GM23338 (cell line): ENCODE results near the gene RFXAP. TPM values are rescaled to one million over a fixed set of nuclear protein-coding genes. Genes with fewer than 3 reads are reported as not detected.

Experiments used
- ATAC-seq: fragments of 200-7000 bp; cut with Tn5 transposase; 3 replicates; pipeline ENCODE4 v1.9.1; 2020
- DNase-seq: peaks from one replicate; pipeline ENCODE4 v3.0.0-alpha.2; 2015; ENCODE audit warnings: low spot score
- H2AFZ ChIP-seq: fragments of 200-600 bp; sonication (generic); 2 replicates; pipeline ENCODE4 v1.8.0; 2016; ENCODE audit warnings: antibody characterized with exemption, mild to moderate bottlenecking, moderate library complexity
- H3F3A ChIP-seq: fragments of 200-600 bp; sonication (generic); replicated peaks from 2 replicates; pipeline ENCODE4 v1.8.0; 2017; ENCODE audit warnings: antibody characterized with exemption, mixed run types, low read depth
- H3K27ac ChIP-seq: fragments of 200-600 bp; sonication (generic); 2 replicates; pipeline ENCODE4 v1.6.1; 2016; ENCODE audit warnings: low read depth
- H3K27me3 ChIP-seq: fragments of 200-600 bp; sonication (generic); 2 replicates; pipeline ENCODE4 v1.8.0; 2016; ENCODE audit warnings: mild to moderate bottlenecking, mixed run types, moderate library complexity; ENCODE audit not compliant: insufficient read depth
- H3K36me3 ChIP-seq: fragments of 200-600 bp; sonication (generic); 2 replicates; pipeline ENCODE4 v1.8.0; 2016; ENCODE audit warnings: mild to moderate bottlenecking; ENCODE audit not compliant: insufficient read depth
- H3K4me1 ChIP-seq: fragments of 200-600 bp; sonication (generic); 2 replicates; pipeline ENCODE4 v1.8.0; 2016; ENCODE audit warnings: mild to moderate bottlenecking, moderate library complexity; ENCODE audit not compliant: insufficient read depth
- H3K4me2 ChIP-seq: fragments of 200-600 bp; sonication (generic); 2 replicates; pipeline ENCODE4 v1.7.1; 2017; ENCODE audit warnings: mixed run types
- H3K4me3 ChIP-seq: fragments of 200-600 bp; sonication (generic); 2 replicates; pipeline ENCODE4 v1.6.1; 2016; ENCODE audit warnings: mixed run types
- H3K79me2 ChIP-seq: fragments of 200-600 bp; sonication (generic); replicated peaks from 2 replicates; pipeline ENCODE4 v1.8.0; 2017; ENCODE audit warnings: mild to moderate bottlenecking; ENCODE audit not compliant: insufficient read depth
- H3K9me2 ChIP-seq: fragments of 200-600 bp; sonication (generic); 2 replicates; pipeline ENCODE4 v1.8.0; 2017; ENCODE audit not compliant: insufficient read depth
- H4K20me1 ChIP-seq: fragments of 200-600 bp; sonication (generic); replicated peaks from 2 replicates; pipeline ENCODE4 v1.8.0; 2017; ENCODE audit warnings: mild to moderate bottlenecking; ENCODE audit not compliant: insufficient read depth
- H3K27ac Mint-ChIP-seq: 2 replicates; pipeline ENCODE4 v1.8.0; 2020; ENCODE audit warnings: inconsistent platforms, mild to moderate bottlenecking, moderate library complexity, mixed read lengths
- H3K27me3 Mint-ChIP-seq: 3 replicates; pipeline ENCODE4 v1.8.0; 2022; ENCODE audit warnings: low read depth, mild to moderate bottlenecking, moderate library complexity, mixed read lengths, inconsistent platforms; ENCODE audit not compliant: insufficient read depth, poor library complexity
- H3K36me3 Mint-ChIP-seq: 3 replicates; pipeline ENCODE4 v1.8.0; 2021; ENCODE audit warnings: low read depth, mild to moderate bottlenecking, inconsistent platforms, moderate library complexity, mixed read lengths
- H3K4me1 Mint-ChIP-seq: 3 replicates; pipeline ENCODE4 v1.8.0; 2020; ENCODE audit warnings: mild to moderate bottlenecking, inconsistent platforms, mixed read lengths
- H3K4me3 Mint-ChIP-seq: 3 replicates; pipeline ENCODE4 v1.8.0; 2021; ENCODE audit warnings: moderate library complexity, mild to moderate bottlenecking, inconsistent platforms, mixed read lengths
- H3K9me3 Mint-ChIP-seq: 3 replicates; pipeline ENCODE4 v1.8.0; 2020; ENCODE audit warnings: moderate library complexity, mild to moderate bottlenecking, inconsistent platforms, mixed read lengths
- CREB1 ChIP-seq: fragments of 250-450 bp; sonication (Bioruptor Pico); IDR thresholded peaks from 2 replicates; pipeline ENCODE4 v1.5.0; 2020; ENCODE audit warnings: low read depth, mild to moderate bottlenecking, moderate library complexity
- CTCF ChIP-seq, 2 experiments: fragments of 200-600 bp in 1 of 2; sonication (generic) in 1 of 2; conservative IDR thresholded peaks; 2 replicates each; pipeline versions ENCODE4 v1.5.1 to v1.6.1; 2016 to 2017; ENCODE audit warnings: antibody characterized with exemption in 2 of 2, low read depth in 2 of 2, mild to moderate bottlenecking in 2 of 2, moderate library complexity in 1 of 2
- ETS1 ChIP-seq: IDR thresholded peaks from 2 replicates; pipeline ENCODE4 v1.6.1; 2016; ENCODE audit warnings: antibody characterized with exemption
- EZH2 ChIP-seq: fragments of 200-600 bp; sonication (generic); IDR thresholded peaks from one replicate; pipeline ENCODE4 v1.8.0; 2017; ENCODE audit warnings: antibody characterized with exemption, mild to moderate bottlenecking, low read depth; ENCODE audit not compliant: unreplicated experiment
- EZH2phosphoT487 ChIP-seq: fragments of 200-600 bp; sonication (generic); IDR thresholded peaks from one replicate; pipeline ENCODE4 v1.8.1; 2018; ENCODE audit warnings: antibody characterized with exemption; ENCODE audit not compliant: unreplicated experiment
- JUNB ChIP-seq: IDR thresholded peaks from one replicate; pipeline ENCODE4 v1.6.1; 2016; ENCODE audit warnings: antibody characterized with exemption; ENCODE audit not compliant: unreplicated experiment
- NANOG ChIP-seq: IDR thresholded peaks from 2 replicates; pipeline ENCODE4 v1.6.1; 2016; ENCODE audit warnings: antibody characterized with exemption, borderline replicate concordance
- POLR2AphosphoS5 ChIP-seq: IDR thresholded peaks from 2 replicates; pipeline ENCODE4 v1.6.1; 2016; ENCODE audit warnings: antibody characterized with exemption, low read depth
- STAT1 ChIP-seq: IDR thresholded peaks from one replicate; pipeline ENCODE4 v1.6.1; 2016; ENCODE audit warnings: antibody characterized with exemption; ENCODE audit not compliant: unreplicated experiment
- ZNF114 ChIP-seq: fragments of 250-450 bp; sonication (Bioruptor Pico); IDR thresholded peaks from 2 replicates; pipeline ENCODE4 v1.5.0; 2020; ENCODE audit warnings: mild to moderate bottlenecking, moderate library complexity
- ZNF462 ChIP-seq: fragments of 250-450 bp; sonication (Bioruptor Pico); IDR thresholded peaks from 2 replicates; pipeline ENCODE4 v1.5.0; 2020; ENCODE audit warnings: mild to moderate bottlenecking, moderate library complexity
- polyA plus RNA-seq: library from polyadenylated mRNA; unstranded; fragments of >200 nt; fragmentation: Nextera tagmentation; extraction: Ambion mirVana; gene quantifications from 2 replicates; pipeline ENCODE4 v1.2.1, GENCODE V29; 2016
- total RNA-seq: library from RNA; depleted of rRNA; stranded (reverse); fragments of >200 nt; shearing (Covaris generic); gene quantifications from 2 replicates; pipeline ENCODE4 v1.2.3, GENCODE V29; 2014

Gene RFXAP
- total and polyA plus RNA-seq, 2 experiments from 2014 or later, result 6.3 to 8.5 TPM

GRCh38 chr13:36839281-36839680 is 20.3 kb downstream of the RFXAP start (continued):
- TF ChIP-seq CTCF (conservative IDR thresholded peaks at IDR 0.05; ENCODE audit: low read depth in 2 of 2) (no peak), POLR2AphosphoS5 (no peak), NANOG (no peak), EZH2 (no peak), JUNB (no peak)

GRCh38 chr13:36839981-36840380 is 21.0 kb downstream of the RFXAP start:
- no peaks in the 10 kb centered on the region for H4K20me1 ChIP-seq
- Mint-ChIP-seq H3K27me3 (no peaks in the 10 kb centered on the region), H3K27ac (no peak overlapping the region), H3K4me1 (peaks cover 21% of the 10 kb centered on the region), H3K9me3 (no peaks in the 10 kb centered on the region), H3K4me3 (no peak overlapping the region), H3K36me3 (no peaks in the 10 kb centered on the region)
- H3K27me3 ChIP-seq, result no peaks in the 10 kb centered on the region
- no peak for DNase-seq
- no peaks in the 10 kb centered on the region for H3K36me3 ChIP-seq
- H3F3A ChIP-seq, result no peaks in the 10 kb centered on the region
- no peaks in the 10 kb centered on the region for H3K9me2 ChIP-seq
- peak; percentile 31; the same call in 2 of the 3 replicates for ATAC-seq
- H3K79me2 ChIP-seq, result no peaks in the 10 kb centered on the region
- no peak overlapping the region for H3K27ac ChIP-seq
- no peak overlapping the region for H3K4me2 ChIP-seq
- no peak overlapping the region for H2AFZ ChIP-seq
- no peak overlapping the region for H3K4me3 ChIP-seq
- 0 out of 2 replicates have a peak, but pooled peaks cover 7% of the 10 kb centered on the region for H3K4me1 ChIP-seq
- no peak for TF ChIP-seq ETS1
- no peak for TF ChIP-seq EZH2
- no peak for TF ChIP-seq JUNB
- no peak for TF ChIP-seq STAT1
- TF ChIP-seq POLR2AphosphoS5, result no peak
- no peak for TF ChIP-seq EZH2phosphoT487
- no peak for TF ChIP-seq ZNF114 (CRISPR knock-in tag)
- no peak for TF ChIP-seq CTCF (conservative IDR thresholded peaks at IDR 0.05; ENCODE audit: low read depth in 2 of 2)
- no peak for TF ChIP-seq ZNF462 (CRISPR knock-in tag)
- no peak for TF ChIP-seq CREB1 (CRISPR knock-in tag)
